Neural crest cell (in vitro differentiated cells): Measurements from ENCODE around the gene HAS3. TPM values are rescaled to one million over a fixed set of nuclear protein-coding genes. Genes with fewer than 3 reads are reported as not detected.
"Not testable (repeated sequence)": the region's sequence is repeated elsewhere in the genome, so short reads cannot be mapped to it uniquely, and the experiment has no call there.

ENCODE experiments used
- DNase-seq: peaks from one replicate; pipeline ENCODE4 v3.0.0; 2021; ENCODE audit warnings: low read depth, mixed read lengths, low spot score
- H3K27ac Mint-ChIP-seq: one replicate; pipeline ENCODE4 v1.8.0; 2021; ENCODE audit warnings: mild to moderate bottlenecking, mixed read lengths; ENCODE audit not compliant: unreplicated experiment
- H3K27me3 Mint-ChIP-seq: 2 replicates; pipeline ENCODE4 v1.8.0; 2021; ENCODE audit warnings: low read depth, mild to moderate bottlenecking, mixed read lengths
- H3K36me3 Mint-ChIP-seq: 2 replicates; pipeline ENCODE4 v1.8.0; 2021; ENCODE audit warnings: low read depth, mild to moderate bottlenecking, mixed read lengths
- H3K4me1 Mint-ChIP-seq: 2 replicates; pipeline ENCODE4 v1.8.0; 2021; ENCODE audit warnings: mixed read lengths
- H3K4me3 Mint-ChIP-seq: one replicate; pipeline ENCODE4 v1.8.0; 2021; ENCODE audit warnings: mild to moderate bottlenecking, mixed read lengths
- H3K9me3 Mint-ChIP-seq: 2 replicates; pipeline ENCODE4 v1.8.0; 2021; ENCODE audit warnings: mixed read lengths
- total RNA-seq: library from RNA; stranded (reverse); gene quantifications from 2 replicates; pipeline ENCODE4 v1.2.1, GENCODE V29; 2021
- TF ChIP-seq, protein P1 (sequence below): fragments of 200-600 bp; sonication (generic); conservative IDR thresholded peaks from 2 replicates; pipeline ENCODE4 v1.5.0; 2021; ENCODE audit warnings: antibody characterized with exemption, mild to moderate bottlenecking

Gene HAS3
- total RNA-seq, 1 donor from 2014 or later, result 4.2 TPM

DNA sequence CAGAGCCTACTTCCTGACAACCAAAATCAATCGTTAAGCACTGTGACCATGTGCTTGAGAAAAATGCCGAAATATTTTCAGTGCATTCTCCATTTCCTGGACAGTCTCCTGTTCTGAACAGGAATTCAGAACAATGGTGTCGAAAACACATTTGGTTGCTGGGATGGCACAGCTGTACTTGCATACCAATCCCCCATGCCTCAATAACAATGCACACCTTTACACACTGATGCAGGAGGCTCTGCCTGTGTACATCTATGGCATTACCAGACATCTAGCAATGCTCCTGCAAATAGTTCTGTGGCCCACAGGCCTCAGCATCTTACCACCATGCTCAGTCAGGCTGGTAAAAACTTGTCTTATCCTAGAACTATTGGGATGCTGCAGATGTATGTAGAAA lies 20.8 kb downstream of the HAS3 start:
- no peak overlapping the region for H3K27ac Mint-ChIP-seq
- peaks cover 6% of the 10 kb centered on the region for H3K36me3 Mint-ChIP-seq
- no peaks in the 10 kb centered on the region for H3K27me3 Mint-ChIP-seq
- H3K9me3 Mint-ChIP-seq, result no peaks in the 10 kb centered on the region
- peaks cover 30% of the 10 kb centered on the region for H3K4me1 Mint-ChIP-seq
- H3K4me3 Mint-ChIP-seq, result peak overlapping the region; percentile 23
- TF ChIP-seq, protein P1, sequence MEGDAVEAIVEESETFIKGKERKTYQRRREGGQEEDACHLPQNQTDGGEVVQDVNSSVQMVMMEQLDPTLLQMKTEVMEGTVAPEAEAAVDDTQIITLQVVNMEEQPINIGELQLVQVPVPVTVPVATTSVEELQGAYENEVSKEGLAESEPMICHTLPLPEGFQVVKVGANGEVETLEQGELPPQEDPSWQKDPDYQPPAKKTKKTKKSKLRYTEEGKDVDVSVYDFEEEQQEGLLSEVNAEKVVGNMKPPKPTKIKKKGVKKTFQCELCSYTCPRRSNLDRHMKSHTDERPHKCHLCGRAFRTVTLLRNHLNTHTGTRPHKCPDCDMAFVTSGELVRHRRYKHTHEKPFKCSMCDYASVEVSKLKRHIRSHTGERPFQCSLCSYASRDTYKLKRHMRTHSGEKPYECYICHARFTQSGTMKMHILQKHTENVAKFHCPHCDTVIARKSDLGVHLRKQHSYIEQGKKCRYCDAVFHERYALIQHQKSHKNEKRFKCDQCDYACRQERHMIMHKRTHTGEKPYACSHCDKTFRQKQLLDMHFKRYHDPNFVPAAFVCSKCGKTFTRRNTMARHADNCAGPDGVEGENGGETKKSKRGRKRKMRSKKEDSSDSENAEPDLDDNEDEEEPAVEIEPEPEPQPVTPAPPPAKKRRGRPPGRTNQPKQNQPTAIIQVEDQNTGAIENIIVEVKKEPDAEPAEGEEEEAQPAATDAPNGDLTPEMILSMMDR, result no peak
- no peak for DNase-seq

DNA sequence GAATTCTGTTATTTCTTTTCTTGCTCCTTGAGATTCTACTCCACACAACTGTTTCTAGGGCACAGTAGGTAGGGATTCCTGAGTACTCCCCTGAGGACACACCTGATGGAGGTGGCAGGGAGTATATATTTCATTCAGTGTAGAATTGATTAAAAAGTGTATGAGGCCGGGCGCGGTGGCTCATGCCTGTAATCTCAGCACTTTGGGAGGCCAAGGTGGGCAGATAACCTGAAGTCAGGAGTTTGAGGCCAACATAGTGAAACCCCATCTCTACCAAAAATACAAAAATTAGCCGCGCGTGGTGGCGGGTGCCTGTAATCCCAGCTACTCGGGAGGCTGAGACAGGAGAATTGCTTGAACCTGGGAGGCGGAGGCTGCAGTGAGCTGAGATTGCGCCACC lies 21.3 kb downstream of the HAS3 start:
- Mint-ChIP-seq H3K4me1 (peaks cover 36% of the 10 kb centered on the region), H3K4me3 (peak overlapping the region; percentile 23)
- H3K36me3 Mint-ChIP-seq, H3K27ac Mint-ChIP-seq, DNase-seq, H3K9me3 Mint-ChIP-seq, H3K27me3 Mint-ChIP-seq: not testable (repeated sequence)

- peak overlapping the region; percentile 47 for H3K4me3 Mint-ChIP-seq
- peaks cover 41% of the 10 kb centered on the region for H3K4me1 Mint-ChIP-seq
- TF ChIP-seq, protein P1, result no peak
- H3K27ac Mint-ChIP-seq, result no peak overlapping the region
- peaks cover 3% of the 10 kb centered on the region for H3K36me3 Mint-ChIP-seq
- no peaks in the 10 kb centered on the region for H3K9me3 Mint-ChIP-seq
- no peak for DNase-seq
- H3K27me3 Mint-ChIP-seq, result no peaks in the 10 kb centered on the region
Measured at GRCh38 chr16:69127966-69128510, 22.6 kb downstream of the HAS3 start.

DNA sequence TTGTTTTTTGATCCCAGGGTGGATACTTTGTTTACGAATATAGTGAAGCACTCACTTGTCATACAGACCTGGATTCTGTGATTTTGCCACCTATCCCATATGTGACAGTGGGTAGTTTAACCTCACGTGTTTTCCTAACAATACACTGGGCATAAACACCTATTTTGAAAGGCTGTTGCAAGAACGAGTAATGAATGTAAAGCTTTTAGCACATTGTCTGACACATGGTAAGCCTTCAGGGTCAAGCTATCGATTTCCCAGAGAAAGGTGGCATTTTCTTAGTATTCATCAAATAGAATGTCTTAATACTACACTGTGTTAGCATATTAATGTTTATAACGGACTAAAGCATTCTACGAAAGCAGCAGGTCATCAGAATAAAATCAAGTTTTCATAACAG lies 25.0 kb downstream of the HAS3 start:
- H3K27me3 Mint-ChIP-seq, result no peaks in the 10 kb centered on the region
- no peaks in the 10 kb centered on the region for H3K9me3 Mint-ChIP-seq
- no peak for DNase-seq
- no peak overlapping the region for H3K27ac Mint-ChIP-seq
- H3K4me1 Mint-ChIP-seq, result peaks cover 55% of the 10 kb centered on the region
- peaks cover 9% of the 10 kb centered on the region for H3K36me3 Mint-ChIP-seq
- TF ChIP-seq, protein P1, result no peak
- peak overlapping the region; percentile 99 for H3K4me3 Mint-ChIP-seq

DNA sequence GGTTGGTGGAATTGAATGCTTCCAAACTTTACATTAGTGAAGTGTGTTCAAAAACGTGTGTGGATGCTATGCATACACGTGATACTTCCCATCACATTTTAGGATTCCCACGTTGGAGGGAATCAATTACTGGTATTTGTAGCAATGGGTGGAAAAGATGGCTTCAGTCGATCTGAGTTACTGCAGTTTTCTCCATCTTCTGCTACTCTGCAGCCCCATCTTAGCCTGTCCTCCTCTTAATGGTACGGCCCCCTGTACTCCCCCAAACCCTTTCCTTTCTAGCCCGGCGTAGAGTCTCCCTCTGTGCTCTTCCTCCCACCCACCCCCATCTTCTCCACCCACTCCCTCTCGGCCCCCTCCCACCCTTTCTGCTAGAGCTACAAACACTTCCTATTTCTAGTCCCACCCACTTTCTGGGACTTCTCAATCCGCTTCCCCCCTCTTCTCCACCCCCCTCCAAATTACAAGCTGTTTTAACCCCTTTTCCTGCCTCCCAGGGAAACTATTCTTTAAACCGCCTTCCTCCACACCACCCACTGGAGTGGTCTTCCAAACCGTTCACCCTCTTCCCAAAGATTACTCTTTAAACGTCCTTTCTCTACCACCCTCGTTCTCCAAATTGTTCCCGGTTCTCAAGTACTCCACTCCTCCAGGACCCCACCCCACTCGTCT lies 25.9 kb downstream of the HAS3 start:
- Mint-ChIP-seq H3K27me3 (no peaks in the 10 kb centered on the region), H3K9me3 (no peaks in the 10 kb centered on the region), H3K4me3 (peak overlapping the region; percentile 99), H3K4me1 (peaks cover 55% of the 10 kb centered on the region), H3K27ac (peak overlapping the region; percentile 96), H3K36me3 (peaks cover 9% of the 10 kb centered on the region)
- TF ChIP-seq, protein P1, result no peak
- no peak for DNase-seq

DNA sequence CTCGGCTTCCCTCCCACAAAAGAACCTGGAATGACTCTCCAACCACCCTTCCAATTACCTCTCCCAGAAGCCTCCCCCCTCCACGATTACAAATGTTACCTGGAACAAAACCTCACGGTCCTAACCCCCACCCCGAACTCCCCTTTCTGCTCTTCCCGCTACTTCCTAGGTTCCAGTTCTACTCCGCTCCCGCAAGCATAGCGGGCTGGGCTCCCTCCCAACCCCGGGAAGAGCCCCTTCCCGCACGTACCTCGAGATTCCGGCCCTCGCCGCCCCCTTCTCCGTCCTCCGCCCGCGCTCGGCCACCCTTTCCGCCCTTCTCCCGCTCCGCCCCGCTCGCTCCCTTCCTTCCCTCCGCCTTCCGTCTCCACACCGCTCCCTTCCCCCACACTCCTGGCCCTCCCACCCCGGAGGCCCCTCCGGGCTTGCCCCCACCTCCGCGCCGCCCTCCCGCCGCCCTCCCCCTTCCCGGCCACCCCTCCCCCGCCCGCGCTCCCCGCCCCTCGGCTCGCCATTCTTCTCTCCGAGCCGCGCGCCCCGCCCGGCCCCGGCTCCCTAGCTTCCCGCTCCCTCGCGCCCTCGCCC lies 26.5 kb downstream of the HAS3 start:
- Mint-ChIP-seq H3K27me3 (no peaks in the 10 kb centered on the region), H3K27ac (peak overlapping the region; percentile 96), H3K36me3 (peaks cover 12% of the 10 kb centered on the region), H3K4me3 (peak overlapping the region; percentile 99), H3K9me3 (no peaks in the 10 kb centered on the region), H3K4me1 (peaks cover 55% of the 10 kb centered on the region)
- TF ChIP-seq, protein P1, result no peak
- peak; percentile 81 for DNase-seq
